Measurements from ENCODE around the gene IFITM10.

The IFITM10 gene

DNA sequence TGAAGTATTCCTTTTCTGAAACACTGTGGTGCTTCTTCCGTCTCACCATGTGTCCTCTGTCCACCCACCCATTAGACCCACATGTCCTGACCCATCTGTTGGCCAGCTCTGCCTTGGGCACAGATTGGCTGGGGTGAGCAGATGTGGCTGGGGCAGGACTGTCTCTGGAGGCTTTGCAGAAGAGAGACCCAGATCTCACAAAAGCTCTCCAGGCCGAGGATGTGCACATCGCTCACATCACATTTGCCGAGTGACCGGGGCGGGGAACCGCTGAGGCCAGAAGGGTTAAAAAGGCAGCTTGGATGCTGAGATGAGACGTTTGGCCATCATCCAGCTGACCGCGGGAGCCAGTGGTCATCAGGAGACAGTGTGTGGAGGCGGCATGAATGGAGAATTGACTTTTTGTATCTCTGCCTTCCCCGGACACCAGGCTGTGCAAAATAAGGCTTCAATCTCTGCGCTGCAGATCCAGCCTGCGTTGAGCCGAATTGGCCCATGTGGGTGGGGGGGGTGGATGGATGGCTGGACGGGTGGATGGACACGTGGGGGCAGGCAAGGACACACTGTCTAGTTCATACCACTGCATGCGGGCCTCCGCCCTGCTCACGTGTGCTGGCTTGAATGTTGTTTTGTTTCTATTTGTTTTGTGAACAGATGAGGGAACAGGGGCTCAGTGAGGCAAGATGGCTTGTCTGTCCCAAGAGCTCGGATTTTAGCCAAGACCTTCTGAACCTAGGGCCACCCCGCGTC, 6.1 kb downstream of the IFITM10 start:
- Mint-ChIP-seq H3K27ac (no peak overlapping the region), H3K27me3 (peaks cover 5% of the 10 kb centered on the region), H3K36me3 (ENCODE audit: low read depth) (peaks cover 1% of the 10 kb centered on the region), H3K4me1 (peaks cover 2% of the 10 kb centered on the region), H3K4me3 (no peak overlapping the region), H3K9me3 (peaks cover 4% of the 10 kb centered on the region)
- ATAC-seq (no peak), DNase-seq (no peak)

DNA sequence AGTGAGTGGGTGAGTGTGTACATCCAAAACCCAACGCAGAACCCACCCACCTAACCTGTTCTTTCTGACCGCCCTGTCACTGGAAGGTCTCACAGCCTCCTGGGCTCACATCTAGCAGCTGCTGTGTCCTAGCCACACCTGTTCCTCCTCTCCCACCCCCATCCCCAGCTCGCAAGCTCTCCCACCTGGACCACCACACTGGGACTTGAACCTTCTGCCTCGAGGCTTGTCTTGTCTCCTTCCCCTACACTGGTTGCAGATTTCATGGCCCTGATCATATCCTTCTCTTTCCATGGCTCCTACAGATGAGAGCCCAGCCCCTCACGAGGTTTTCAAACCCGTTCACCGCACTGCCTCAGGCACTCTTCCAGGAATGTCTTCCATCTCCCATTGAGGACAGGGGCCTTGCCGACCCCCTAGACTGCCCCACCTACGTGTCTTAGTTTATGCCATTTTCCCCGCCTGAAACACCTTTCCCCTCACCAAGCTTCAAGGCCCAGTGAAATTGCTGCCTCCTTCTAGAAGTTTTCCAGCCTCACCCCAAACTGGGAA, 6.7 kb downstream of the IFITM10 start:
- H3K4me3 Mint-ChIP-seq: no peak overlapping the region
- H3K9me3 Mint-ChIP-seq: peaks cover 4% of the 10 kb centered on the region
- ATAC-seq (no peak), DNase-seq (no peak)
- H3K36me3 Mint-ChIP-seq (ENCODE audit: low read depth): peaks cover 1% of the 10 kb centered on the region
- H3K27ac Mint-ChIP-seq: no peak overlapping the region
- H3K27me3 Mint-ChIP-seq: peaks cover 8% of the 10 kb centered on the region
- peaks cover 2% of the 10 kb centered on the region for H3K4me1 Mint-ChIP-seq

DNA sequence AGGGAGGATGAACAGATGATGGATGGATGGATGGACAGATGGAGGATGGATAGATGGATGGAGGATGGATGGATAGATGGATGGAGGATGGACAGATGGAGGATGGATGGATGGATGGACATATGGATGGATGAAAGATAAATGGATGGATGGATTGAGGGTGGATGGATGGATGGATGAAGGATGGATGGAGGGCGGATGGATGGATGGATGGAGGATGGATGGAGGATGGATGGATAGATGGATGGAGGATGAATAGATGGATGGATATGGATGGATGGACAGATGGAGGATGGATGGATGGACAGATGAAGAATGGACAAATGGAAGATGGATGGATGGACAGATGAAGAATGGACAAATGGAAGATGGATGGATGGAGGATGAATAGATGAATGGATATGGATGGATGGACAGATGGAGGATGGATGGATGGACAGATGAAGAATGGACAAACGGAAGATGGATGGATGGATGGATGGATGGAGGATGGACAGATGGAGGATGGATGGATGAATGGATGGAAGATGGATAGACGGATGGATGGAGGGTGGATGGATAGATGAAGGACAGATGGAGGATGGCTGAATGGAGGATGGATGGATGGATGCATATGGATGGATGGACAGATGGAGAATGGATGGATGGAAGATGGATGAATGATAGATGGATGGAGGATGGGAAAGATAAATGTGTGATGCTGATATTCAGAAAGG, 7.4 kb downstream of the IFITM10 start:
- Mint-ChIP-seq H3K9me3 (peaks cover 4% of the 10 kb centered on the region), H3K27ac (no peak overlapping the region), H3K4me3 (no peak overlapping the region), H3K36me3 (ENCODE audit: low read depth) (peaks cover 1% of the 10 kb centered on the region), H3K4me1 (no peaks in the 10 kb centered on the region), H3K27me3 (peaks cover 8% of the 10 kb centered on the region)
- DNase-seq: no peak
- ATAC-seq: no peak

DNA sequence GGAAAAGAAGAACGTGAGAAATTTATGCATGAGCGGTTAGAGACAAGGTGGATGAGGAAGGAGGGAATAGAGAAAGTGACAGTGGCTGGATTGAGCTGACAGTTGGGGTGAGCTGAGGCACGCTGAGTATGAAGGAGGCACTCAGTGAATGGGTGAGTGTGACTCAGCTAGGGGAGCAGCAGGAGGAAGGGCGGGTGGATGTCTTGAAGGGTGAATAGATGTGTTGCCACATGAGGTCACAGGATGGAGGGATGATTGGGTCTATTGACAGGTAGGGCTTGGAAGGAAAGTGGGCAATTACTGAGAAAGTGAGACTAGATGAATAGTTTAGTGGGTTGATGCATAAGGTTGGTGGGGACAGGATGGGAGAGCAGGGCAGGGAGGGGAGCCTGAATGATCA, 8.0 kb downstream of the IFITM10 start:
- ATAC-seq (peak; percentile 74), DNase-seq (no peak)
- H3K4me3 Mint-ChIP-seq: no peak overlapping the region
- peaks cover 8% of the 10 kb centered on the region for H3K27me3 Mint-ChIP-seq
- peaks cover 2% of the 10 kb centered on the region for H3K36me3 Mint-ChIP-seq (ENCODE audit: low read depth)
- no peaks in the 10 kb centered on the region for H3K4me1 Mint-ChIP-seq
- H3K27ac Mint-ChIP-seq: no peak overlapping the region
- peaks cover 10% of the 10 kb centered on the region for H3K9me3 Mint-ChIP-seq

DNA sequence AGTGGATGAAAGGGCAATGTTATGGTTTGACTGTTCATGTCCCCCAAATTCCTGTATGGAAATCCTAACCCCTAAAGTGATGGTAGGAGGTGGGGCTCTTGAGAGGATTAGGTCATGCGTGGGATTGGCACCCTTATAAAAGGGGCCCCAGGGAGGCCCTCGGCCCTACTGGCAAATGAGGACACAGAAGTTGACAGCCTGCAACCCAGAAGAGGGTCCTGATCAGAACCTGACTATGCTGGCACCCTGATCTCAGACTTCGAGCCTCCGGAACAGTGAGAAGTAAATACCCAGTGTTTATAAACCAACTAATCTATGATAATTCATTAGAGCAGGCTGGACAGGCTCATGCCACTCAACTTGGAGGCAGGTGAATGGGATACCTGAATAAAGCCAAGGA, 8.7 kb downstream of the IFITM10 start:
- H3K4me3 Mint-ChIP-seq: no peak overlapping the region
- H3K9me3 Mint-ChIP-seq: peaks cover 13% of the 10 kb centered on the region
- H3K27me3 Mint-ChIP-seq: peaks cover 8% of the 10 kb centered on the region
- no peaks in the 10 kb centered on the region for H3K4me1 Mint-ChIP-seq
- H3K27ac Mint-ChIP-seq: no peak overlapping the region
- H3K36me3 Mint-ChIP-seq (ENCODE audit: low read depth): peaks cover 3% of the 10 kb centered on the region
- ATAC-seq (no peak), DNase-seq (no peak)

DNA sequence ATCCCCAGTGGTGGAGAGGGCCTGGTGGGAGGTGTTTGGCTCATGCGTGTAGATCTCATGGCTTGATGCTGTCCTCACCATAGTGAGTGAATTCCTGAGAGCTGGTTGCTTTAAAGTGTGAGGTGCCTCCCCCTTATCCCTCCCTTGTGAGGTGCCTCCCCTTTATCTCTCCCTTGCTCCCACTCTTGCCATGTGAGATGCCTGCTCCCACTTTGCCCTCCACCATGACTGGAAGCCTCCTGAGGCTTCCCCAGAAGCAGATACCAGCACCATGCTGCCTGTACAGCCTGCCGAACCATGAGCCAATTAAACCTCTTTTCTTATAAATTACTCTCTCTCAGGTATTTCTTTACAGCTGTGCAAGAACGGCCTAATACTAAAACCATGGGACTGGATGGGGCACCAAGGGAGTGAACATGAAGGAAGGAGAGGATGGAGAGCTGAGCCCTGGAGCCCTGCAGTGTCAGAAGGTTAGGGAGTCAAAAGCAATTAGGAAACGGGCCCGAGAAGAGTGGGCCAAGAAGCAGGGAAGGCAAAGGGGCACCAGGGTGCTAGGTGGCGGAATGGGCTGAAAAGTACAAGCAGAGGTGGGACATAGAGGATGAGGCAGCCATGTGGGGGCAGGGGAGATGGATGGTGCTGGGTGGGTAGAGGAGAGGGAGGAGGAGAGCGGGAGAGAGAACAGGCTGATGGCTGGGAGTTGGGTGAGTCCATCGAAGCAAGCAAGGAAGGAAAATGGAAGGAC, 9.4 kb downstream of the IFITM10 start:
- no peak for DNase-seq

DNA sequence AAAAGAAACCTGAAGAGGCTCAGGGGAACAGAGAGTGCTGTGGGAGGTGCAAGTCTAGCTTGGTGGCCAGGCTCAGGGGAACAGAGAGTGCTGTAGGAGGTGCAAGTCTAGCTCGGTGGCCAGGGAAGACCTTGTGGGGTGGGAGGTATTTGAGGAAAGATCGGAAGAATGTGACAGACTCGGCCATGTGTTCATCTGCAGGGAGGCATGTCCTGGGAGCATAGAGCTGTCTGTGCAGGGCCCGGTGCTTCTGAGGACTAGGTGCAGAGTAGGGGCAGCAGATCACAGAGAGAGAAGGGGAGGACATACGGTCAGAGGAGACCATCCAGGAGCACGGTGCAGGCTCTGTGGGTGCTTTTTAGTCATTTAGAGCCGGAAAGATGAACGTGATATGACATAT, 10.8 kb downstream of the IFITM10 start:
- no peak overlapping the region for H3K27ac Mint-ChIP-seq
- peaks cover 5% of the 10 kb centered on the region for H3K36me3 Mint-ChIP-seq (ENCODE audit: low read depth)
- ATAC-seq (no peak), DNase-seq (no peak)
- H3K4me3 Mint-ChIP-seq: no peak overlapping the region
- peaks cover 23% of the 10 kb centered on the region for H3K9me3 Mint-ChIP-seq
- no peaks in the 10 kb centered on the region for H3K4me1 Mint-ChIP-seq
- H3K27me3 Mint-ChIP-seq: peaks cover 11% of the 10 kb centered on the region

More for the DNA sequence above, 9.4 kb downstream of the IFITM10 start:
- Mint-ChIP-seq H3K27me3 (peaks cover 11% of the 10 kb centered on the region), H3K4me3 (no peak overlapping the region), H3K36me3 (ENCODE audit: low read depth) (peaks cover 5% of the 10 kb centered on the region), H3K4me1 (no peaks in the 10 kb centered on the region), H3K27ac (no peak overlapping the region), H3K9me3 (peaks cover 17% of the 10 kb centered on the region)
- ATAC-seq: no peak

DNA sequence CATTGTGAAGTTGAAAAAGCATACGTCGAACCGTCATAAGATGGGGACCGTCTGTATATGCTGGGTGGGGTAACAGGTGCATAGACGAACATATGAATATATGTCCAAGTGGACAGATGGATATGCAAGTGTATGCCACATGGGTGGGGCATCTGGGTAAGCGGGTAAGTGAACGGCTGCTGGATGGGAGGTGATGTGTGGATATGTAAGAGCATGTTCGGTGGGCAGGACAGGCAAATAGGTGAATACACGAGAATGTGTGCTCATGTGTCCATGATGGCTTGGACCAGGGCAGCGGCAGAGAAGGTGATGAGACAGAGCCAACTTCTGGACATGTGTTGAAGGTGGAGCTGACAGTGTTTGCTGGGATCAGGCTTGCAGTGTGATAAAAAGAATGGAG, 12.0 kb downstream of the IFITM10 start:
- Mint-ChIP-seq H3K4me3 (no peak overlapping the region), H3K4me1 (peaks cover 11% of the 10 kb centered on the region), H3K27ac (no peak overlapping the region), H3K36me3 (ENCODE audit: low read depth) (peaks cover 5% of the 10 kb centered on the region), H3K9me3 (peaks cover 23% of the 10 kb centered on the region), H3K27me3 (peaks cover 14% of the 10 kb centered on the region)
- DNase-seq: no peak
- no peak for ATAC-seq

DNA sequence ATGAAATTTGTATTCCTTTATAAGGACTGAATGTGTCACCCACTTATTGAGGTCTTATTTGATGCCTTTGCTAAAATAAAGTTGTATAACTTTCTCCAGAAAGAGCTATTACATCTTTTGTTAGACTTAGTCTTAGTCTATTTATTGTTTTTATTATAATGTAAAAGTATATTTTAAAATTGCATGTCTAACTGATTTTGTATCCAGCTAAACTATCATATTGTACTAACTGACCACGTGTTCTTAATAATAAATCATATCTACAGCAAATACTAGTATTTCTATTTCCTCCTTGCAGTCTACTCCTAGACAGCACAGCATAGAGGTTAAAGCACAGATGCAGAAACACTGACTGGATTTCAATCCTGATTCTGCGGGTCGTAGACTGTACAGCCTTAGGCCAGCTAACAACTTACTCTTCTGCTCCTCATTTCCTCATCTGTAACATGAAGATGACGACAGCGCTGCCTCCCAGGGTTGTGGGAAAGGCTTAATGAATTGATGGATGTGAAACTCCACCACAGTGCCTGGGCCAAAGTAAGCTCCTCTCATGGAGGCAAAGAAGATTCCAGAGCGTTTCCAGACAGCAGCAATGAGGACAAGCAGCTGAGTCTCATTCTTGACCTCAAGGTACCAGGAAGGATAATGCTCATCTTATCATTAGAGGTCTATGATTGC, 13.2 kb downstream of the IFITM10 start:
- Mint-ChIP-seq H3K27me3 (peaks cover 14% of the 10 kb centered on the region), H3K27ac (no peak overlapping the region)
- ATAC-seq: no peak

DNA sequence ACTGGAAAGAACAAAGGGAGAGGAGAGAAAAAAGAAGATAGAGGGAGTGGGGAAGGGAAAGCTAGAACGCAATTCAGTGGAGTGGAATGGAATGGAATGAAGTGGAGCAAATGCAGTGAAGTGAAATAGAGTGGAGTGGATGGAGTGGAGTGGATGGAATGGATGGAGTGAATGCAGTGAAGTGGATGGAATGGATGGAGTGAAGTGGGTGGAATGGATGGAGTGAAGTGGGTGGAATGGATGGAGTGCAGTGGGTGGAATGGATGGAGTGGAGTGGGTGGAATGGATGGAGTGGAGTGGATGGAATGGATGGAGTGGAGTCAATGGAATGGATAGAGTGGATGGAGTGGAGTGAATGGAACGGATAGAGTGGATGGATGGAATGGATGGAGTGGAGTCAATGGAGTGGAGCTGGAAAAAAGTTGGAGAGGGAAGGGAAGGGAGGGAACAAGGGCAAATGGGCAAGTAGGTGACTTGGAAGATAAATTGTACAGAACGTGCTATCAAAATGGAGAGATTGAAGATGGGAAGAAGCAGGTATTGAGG, 13.9 kb downstream of the IFITM10 start:
- Mint-ChIP-seq H3K27me3 (peaks cover 17% of the 10 kb centered on the region), H3K4me3 (no peak overlapping the region), H3K9me3 (peaks cover 24% of the 10 kb centered on the region), H3K27ac (no peak overlapping the region), H3K36me3 (ENCODE audit: low read depth) (peaks cover 5% of the 10 kb centered on the region), H3K4me1 (peaks cover 14% of the 10 kb centered on the region)
- DNase-seq (no peak), ATAC-seq (no peak)

More for the DNA sequence above, 13.2 kb downstream of the IFITM10 start:
- DNase-seq: no peak
- H3K36me3 Mint-ChIP-seq (ENCODE audit: low read depth): peaks cover 5% of the 10 kb centered on the region
- H3K9me3 Mint-ChIP-seq: peaks cover 23% of the 10 kb centered on the region
- no peak overlapping the region for H3K4me3 Mint-ChIP-seq
- H3K4me1 Mint-ChIP-seq: peaks cover 12% of the 10 kb centered on the region

DNA sequence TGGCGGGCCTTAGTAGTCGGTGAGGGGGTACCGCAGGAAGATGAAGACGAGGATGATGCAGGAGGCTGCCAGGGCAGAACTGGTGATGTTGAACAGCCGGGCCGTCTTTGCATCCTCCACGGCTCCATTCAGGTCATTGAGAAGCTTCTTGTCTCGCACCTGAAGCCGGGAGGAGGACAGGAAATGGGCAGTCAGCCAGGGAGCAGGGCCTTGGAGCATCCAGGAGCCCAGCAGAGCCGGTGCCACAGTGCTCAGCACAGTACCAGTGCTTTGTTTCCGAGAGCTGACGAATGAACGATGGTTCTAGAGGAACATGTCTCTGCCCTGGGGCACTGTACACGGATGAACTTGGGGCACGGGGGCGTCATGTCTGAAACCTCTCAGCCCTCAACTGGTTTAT, 15.1 kb downstream of the IFITM10 start:
- Mint-ChIP-seq H3K9me3 (peaks cover 29% of the 10 kb centered on the region), H3K27me3 (peaks cover 20% of the 10 kb centered on the region), H3K27ac (no peak overlapping the region), H3K4me1 (peaks cover 20% of the 10 kb centered on the region), H3K36me3 (ENCODE audit: low read depth) (peaks cover 5% of the 10 kb centered on the region), H3K4me3 (no peak overlapping the region)
- DNase-seq: no peak
- no peak for ATAC-seq

DNA sequence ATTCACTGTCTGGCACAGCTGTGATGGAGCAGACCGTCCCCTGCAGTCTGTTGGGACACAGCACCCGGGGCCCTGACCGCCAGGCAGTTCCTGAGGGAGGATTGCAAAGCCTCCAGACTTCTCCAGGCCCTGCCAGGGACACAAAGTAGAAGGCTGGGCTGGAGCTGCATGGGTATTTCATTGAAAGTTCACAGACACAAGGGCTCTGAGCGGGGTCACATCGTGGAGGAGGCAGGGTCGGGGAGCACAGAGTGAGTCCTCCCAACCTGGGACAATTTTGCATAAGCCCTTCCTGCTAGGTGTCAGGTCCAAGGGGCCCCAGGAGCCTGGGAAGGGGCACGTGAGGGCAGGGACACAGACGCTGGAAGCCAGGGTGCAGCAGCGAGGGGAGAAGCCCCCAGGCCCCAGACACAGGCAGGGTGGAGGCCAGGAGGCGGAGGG, 15.7 kb downstream of the IFITM10 start:
- peaks cover 20% of the 10 kb centered on the region for H3K27me3 Mint-ChIP-seq
- H3K4me3 Mint-ChIP-seq: no peak overlapping the region

DNA sequence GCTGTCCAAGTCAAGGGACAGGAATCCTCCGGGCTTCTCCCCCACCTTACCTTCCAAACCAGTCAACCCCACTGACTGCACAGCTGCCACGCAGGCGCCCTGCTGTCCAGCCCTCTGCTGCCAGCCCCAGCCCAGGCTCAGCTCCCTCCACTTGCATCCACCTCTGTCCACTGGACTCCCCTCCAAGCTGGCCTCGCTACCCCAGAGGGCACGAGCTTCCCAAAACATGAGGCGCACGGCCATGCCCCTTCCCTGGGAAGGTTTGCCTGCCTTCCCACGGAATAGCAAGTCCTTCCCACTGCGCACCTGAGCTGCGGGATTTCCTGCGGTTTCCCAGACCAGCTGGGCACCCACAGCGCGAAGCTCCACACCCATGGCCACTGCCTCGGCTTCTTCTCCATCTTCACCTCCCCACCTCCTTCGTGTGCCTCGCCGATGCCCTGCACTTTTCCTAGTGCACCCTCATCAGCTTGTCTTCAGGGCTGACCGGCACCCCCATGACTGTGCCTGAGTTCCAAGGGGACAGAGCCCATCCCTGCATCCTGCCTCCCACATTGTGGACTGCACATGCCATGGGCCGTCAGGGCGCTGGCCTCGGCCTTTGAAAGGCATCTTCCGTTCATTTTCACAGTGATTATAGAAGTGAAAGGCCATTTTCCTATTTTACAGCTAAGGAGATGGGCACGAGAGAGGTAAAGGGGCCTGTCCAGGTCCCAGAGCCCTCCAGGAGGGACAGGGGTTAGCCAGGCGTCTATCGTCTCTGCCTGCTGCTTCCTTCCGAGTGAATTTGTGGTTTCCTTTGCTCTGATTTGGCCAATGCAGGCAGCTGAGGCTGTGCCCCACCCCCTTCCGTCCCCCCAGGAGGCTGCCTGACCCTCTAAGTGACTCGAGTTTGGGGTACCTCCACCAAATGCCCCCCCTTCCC, 16.4 kb downstream of the IFITM10 start:
- H3K27me3 Mint-ChIP-seq: peaks cover 17% of the 10 kb centered on the region
- no peak overlapping the region for H3K27ac Mint-ChIP-seq
- no peak overlapping the region for H3K4me3 Mint-ChIP-seq
- ATAC-seq (no peak), DNase-seq (no peak)
- H3K9me3 Mint-ChIP-seq: peaks cover 29% of the 10 kb centered on the region
- peaks cover 5% of the 10 kb centered on the region for H3K36me3 Mint-ChIP-seq (ENCODE audit: low read depth)
- peaks cover 33% of the 10 kb centered on the region for H3K4me1 Mint-ChIP-seq

More for the DNA sequence above, 15.7 kb downstream of the IFITM10 start:
- DNase-seq: no peak
- Mint-ChIP-seq H3K9me3 (peaks cover 29% of the 10 kb centered on the region), H3K27ac (no peak overlapping the region), H3K4me1 (peaks cover 26% of the 10 kb centered on the region), H3K36me3 (ENCODE audit: low read depth) (peaks cover 5% of the 10 kb centered on the region)
- ATAC-seq: no peak

All from activated naive CD8-positive, alpha-beta T cell treated with anti-CD3 and anti-CD28 coated beads, Interleukin-2, amount 50 U/mL, for 24 hours (primary cell).